ENCODE data around the gene HHEX.
"Not testable (repeated sequence)": the region's sequence is repeated elsewhere in the genome, so short reads cannot be mapped to it uniquely, and the experiment has no call there.

The HHEX gene

GRCh38 chr10:92732958-92733357 lies 43.2 kb downstream of the HHEX start:
- no peak for DNase-seq (ENCODE audit: low read depth, low spot score)

GRCh38 chr10:92734301-92734700 lies 44.5 kb downstream of the HHEX start:
- DNase-seq (ENCODE audit: low read depth, low spot score): no peak

GRCh38 chr10:92735938-92736337 lies 46.2 kb downstream of the HHEX start:
- DNase-seq (ENCODE audit: low read depth, low spot score): no peak

GRCh38 chr10:92737484-92737883 lies 47.7 kb downstream of the HHEX start:
- no peak for DNase-seq (ENCODE audit: low read depth, low spot score)

- DNase-seq (ENCODE audit: low read depth, low spot score): no peak
Observed at GRCh38 chr10:92740762-92741161, 51.0 kb downstream of the HHEX start.

GRCh38 chr10:92741741-92742140 lies 52.0 kb downstream of the HHEX start:
- DNase-seq (ENCODE audit: low read depth, low spot score): not testable (repeated sequence)

GRCh38 chr10:92742331-92743228 lies 52.8 kb downstream of the HHEX start:
- DNase-seq (ENCODE audit: low read depth, low spot score): no peak

Measured in activated naive CD8-positive, alpha-beta T cell treated with anti-CD3 and anti-CD28 coated beads, Interleukin-2, amount 50 U/mL, for 16 hours (primary cell).